ENCODE data around the gene NFIX. TPM values are rescaled to one million over a fixed set of nuclear protein-coding genes. Genes with fewer than 3 reads are reported as not detected.
A peak's percentile ranks its signal among the peaks of the same experiment; 100 is the strongest.

The NFIX gene
- total RNA-seq, 1 experiment from 2014 or later: 22.5 TPM

- DNase-seq (ENCODE audit: low read depth): no peak
Measured at GRCh38 chr19:12987781-12988180, 7.5 kb upstream of the NFIX start.

GRCh38 chr19:12990431-12990830 is 4.8 kb upstream of the NFIX start:
- no peak for DNase-seq (ENCODE audit: low read depth)

- DNase-seq (ENCODE audit: low read depth): no peak
Measured at GRCh38 chr19:12990853-12991252, 4.4 kb upstream of the NFIX start.

- no peak for DNase-seq (ENCODE audit: low read depth)
Measured at GRCh38 chr19:12991296-12991695, 4.0 kb upstream of the NFIX start.

- DNase-seq (ENCODE audit: low read depth): no peak
Measured at GRCh38 chr19:12992729-12993128, 2.5 kb upstream of the NFIX start.

- DNase-seq (ENCODE audit: low read depth): no peak
Measured at GRCh38 chr19:12993562-12993961, 1.7 kb upstream of the NFIX start.

GRCh38 chr19:12995596-12996405 is 526 bp downstream of the NFIX start:
- DNase-seq (ENCODE audit: low read depth): peak; percentile 54

- peak; percentile 65 for DNase-seq (ENCODE audit: low read depth)
Measured at GRCh38 chr19:12996406-12997094, 1.3 kb downstream of the NFIX start.

GRCh38 chr19:12997179-12997966 is 2.1 kb downstream of the NFIX start:
- DNase-seq (ENCODE audit: low read depth): no peak

- DNase-seq (ENCODE audit: low read depth): no peak
Measured at GRCh38 chr19:12997967-12998940, 3.0 kb downstream of the NFIX start.

- no peak for DNase-seq (ENCODE audit: low read depth)
Measured at GRCh38 chr19:13001166-13001501, 5.9 kb downstream of the NFIX start.

GRCh38 chr19:13001502-13002165 is 6.4 kb downstream of the NFIX start:
- no peak for DNase-seq (ENCODE audit: low read depth)

- DNase-seq (ENCODE audit: low read depth): no peak
Measured at GRCh38 chr19:13002166-13002898, 7.1 kb downstream of the NFIX start.

- DNase-seq (ENCODE audit: low read depth): no peak
Measured at GRCh38 chr19:13003081-13003480, 7.8 kb downstream of the NFIX start.

GRCh38 chr19:13004273-13004672 is 9.0 kb downstream of the NFIX start:
- DNase-seq (ENCODE audit: low read depth): no peak

- no peak for DNase-seq (ENCODE audit: low read depth)
Measured at GRCh38 chr19:13005253-13005652, 10.0 kb downstream of the NFIX start.

GRCh38 chr19:13005861-13006370 is 10.6 kb downstream of the NFIX start:
- no peak for DNase-seq (ENCODE audit: low read depth)

- DNase-seq (ENCODE audit: low read depth): no peak
Measured at GRCh38 chr19:13006431-13007281, 11.4 kb downstream of the NFIX start.
